Measurements from ENCODE around the gene PRPF18.
A peak's percentile ranks its signal among the peaks of the same experiment; 100 is the strongest.

Gene PRPF18

DNA sequence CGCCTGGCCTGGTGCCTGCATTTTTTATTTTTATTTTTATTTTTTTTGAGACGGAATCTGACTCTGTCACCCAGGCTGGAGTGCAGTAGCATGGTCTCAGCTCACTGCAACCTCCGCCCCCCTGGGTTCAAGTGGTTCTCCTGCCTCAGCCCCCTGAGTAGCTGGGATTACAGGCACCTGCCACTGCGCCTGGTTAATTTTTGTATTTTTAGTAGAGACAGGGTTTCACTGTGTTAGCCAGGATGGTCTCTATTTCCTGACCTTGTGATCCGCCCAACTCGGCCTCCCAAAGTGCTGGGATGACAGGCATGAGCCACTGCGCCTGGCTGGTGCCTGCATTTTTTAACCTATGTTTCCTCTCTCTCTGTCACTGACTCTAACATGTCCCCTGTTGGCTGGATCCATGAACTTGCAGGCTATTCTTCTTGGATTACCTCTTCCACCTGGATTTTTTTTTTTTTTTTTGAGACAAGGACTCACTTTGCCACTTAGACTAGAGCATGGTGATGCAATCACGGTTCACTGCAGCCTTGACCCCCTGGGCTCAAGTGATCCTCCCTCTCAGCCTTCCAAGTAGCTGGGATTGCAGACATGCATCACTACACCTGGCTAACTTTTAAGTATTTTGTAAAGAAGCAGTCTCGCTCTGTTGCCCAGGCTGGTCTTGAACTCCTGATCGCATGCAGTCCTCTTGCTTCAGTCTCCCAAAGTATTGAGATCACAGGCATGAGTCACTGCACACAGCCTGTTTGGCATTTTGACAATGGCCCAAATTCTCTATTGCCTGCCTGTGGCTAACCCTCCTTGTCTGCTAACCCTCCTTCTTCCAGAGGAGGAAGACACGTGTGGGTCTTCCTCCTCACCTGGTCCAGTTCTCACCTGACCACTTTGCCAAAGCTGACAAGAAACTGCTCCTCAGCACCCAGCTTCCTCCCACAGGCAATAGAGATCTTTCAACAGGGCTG, 23.0 kb upstream of the PRPF18 start:
- DNase-seq (ENCODE audit: low read depth) = no peak
- H3K4me3 ChIP-seq (replicated peaks; ENCODE audit: low read depth, low read length) = no peak overlapping the region
- TF ChIP-seq, protein P1, sequence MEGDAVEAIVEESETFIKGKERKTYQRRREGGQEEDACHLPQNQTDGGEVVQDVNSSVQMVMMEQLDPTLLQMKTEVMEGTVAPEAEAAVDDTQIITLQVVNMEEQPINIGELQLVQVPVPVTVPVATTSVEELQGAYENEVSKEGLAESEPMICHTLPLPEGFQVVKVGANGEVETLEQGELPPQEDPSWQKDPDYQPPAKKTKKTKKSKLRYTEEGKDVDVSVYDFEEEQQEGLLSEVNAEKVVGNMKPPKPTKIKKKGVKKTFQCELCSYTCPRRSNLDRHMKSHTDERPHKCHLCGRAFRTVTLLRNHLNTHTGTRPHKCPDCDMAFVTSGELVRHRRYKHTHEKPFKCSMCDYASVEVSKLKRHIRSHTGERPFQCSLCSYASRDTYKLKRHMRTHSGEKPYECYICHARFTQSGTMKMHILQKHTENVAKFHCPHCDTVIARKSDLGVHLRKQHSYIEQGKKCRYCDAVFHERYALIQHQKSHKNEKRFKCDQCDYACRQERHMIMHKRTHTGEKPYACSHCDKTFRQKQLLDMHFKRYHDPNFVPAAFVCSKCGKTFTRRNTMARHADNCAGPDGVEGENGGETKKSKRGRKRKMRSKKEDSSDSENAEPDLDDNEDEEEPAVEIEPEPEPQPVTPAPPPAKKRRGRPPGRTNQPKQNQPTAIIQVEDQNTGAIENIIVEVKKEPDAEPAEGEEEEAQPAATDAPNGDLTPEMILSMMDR (IDR thresholded peaks at IDR 0.05; ENCODE audit: low read length, missing control alignments) = no peak

DNA sequence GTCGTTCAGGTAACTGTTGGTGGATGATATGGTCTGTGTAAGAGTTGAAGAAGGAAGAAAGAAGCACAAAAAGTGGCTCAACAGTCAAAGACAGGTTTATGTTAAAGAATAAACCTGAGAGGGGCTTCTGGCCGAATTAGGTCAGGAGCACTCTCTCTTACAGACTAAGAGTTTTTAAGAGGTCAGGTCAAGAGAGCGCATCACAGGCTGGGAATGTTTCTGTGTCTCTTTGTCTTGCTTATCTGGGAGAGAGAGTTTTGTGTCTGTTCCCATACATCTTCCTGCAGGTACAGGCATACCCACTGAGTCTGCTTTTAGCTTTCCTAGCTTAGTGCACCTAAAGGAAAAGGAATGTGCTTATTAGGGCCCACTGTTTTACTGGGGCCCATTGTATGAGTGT, 22.2 kb upstream of the PRPF18 start:
- TF ChIP-seq, protein P1 (IDR thresholded peaks at IDR 0.05; ENCODE audit: low read length, missing control alignments) = no peak
- DNase-seq (ENCODE audit: low read depth) = no peak
- H3K4me3 ChIP-seq (replicated peaks; ENCODE audit: low read depth, low read length) = no peak overlapping the region

DNA sequence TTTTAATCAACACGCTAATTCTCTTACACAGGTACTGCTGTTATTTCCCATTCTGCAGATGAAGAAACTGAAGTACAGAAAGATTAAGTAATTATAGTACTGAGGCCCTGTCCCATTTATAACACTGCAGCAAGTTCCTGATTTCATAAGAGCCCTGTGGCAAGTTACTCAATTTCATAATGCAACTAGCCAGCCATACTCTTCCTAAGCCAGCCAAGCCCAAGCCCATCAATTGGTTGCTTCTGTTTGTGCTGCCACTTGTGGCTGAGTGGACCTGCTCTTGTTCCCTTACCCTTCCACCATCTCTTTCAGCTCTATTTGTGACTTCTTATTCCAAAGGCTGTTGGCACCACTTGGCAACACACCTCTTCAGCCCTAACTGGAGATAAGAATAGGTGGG, 19.7 kb upstream of the PRPF18 start:
- H3K4me3 ChIP-seq (replicated peaks; ENCODE audit: low read depth, low read length) = no peak overlapping the region
- peak; percentile 23 for DNase-seq (ENCODE audit: low read depth)
- TF ChIP-seq, protein P1 (IDR thresholded peaks at IDR 0.05; ENCODE audit: low read length, missing control alignments) = no peak

DNA sequence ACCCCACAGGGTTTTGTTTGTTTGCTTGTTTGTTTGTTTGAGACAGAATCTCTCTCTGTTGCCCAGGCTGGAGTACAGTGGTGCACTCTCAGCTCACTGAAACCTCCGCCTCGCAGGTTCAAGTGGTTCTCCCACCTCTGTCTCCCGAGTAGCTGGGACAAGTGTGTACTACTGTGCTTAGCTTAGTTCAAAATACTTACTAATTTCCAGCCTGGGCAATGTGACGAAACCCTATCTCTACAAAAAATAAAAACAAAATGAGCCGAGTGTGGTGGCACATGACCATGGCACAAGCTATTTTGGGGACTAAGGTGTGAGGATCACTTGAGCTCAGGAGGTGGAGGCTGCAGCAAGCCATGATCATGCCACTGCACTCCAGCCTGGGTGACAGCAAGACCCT, 15.2 kb upstream of the PRPF18 start:
- TF ChIP-seq, protein P1 (IDR thresholded peaks at IDR 0.05; ENCODE audit: low read length, missing control alignments) = no peak
- H3K4me3 ChIP-seq (replicated peaks; ENCODE audit: low read depth, low read length) = no peak overlapping the region
- no peak for DNase-seq (ENCODE audit: low read depth)

DNA sequence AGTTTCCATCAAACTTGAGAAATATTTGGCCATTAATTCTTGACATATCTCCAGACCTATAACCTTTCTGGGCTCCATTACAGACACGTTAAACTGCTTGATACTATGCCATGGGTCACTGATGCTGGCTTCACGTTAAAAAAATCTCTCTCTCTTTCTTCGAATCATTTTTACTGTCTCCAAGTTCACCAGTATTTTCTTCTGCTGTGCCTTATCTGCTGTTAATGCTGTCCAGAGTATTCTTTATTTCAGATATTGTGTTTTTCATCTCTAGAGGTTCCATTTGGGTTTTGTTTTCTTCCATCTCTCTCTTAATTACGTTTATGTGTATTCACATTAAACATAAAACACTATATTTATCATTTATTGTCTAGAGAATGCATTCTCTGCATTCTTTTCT, 12.8 kb upstream of the PRPF18 start:
- TF ChIP-seq, protein P1 (IDR thresholded peaks at IDR 0.05; ENCODE audit: low read length, missing control alignments) = no peak
- no peak for DNase-seq (ENCODE audit: low read depth)

DNA sequence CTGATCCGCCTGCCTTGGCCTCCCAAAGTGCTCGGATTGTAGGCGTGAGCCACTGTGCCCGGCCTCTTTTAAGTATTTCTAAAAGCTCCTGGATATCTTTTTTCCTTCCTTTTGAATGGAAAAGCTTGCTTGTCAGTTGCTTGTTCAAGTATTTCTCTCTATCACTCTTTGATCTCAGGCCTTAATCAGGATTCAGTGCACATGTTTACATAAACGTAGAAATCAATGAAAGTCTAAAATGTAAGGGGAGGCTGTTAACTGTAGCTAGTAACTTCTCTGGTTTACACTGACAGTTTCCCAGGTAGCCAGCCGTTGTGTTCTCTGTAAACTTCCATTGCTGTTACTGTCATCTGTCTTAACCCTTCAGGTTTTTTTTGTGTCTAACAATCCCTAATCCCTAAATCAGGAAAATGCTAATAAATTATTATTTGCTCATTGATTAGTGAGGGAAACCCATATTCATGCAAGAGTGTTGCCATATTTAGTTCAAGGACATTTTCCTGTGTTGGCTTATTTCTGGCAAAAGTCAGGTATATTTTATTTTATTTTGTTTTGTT, 1.5 kb upstream of the PRPF18 start:
- TF ChIP-seq, protein P1 (IDR thresholded peaks at IDR 0.05; ENCODE audit: low read length, missing control alignments) = no peak

More for the DNA sequence above, 12.8 kb upstream of the PRPF18 start:
- H3K4me3 ChIP-seq (replicated peaks; ENCODE audit: low read depth, low read length) = no peak overlapping the region

More for the DNA sequence above, 1.5 kb upstream of the PRPF18 start:
- no peak for DNase-seq (ENCODE audit: low read depth)
- no peak overlapping the region for H3K4me3 ChIP-seq (replicated peaks; ENCODE audit: low read depth, low read length)
